Muscle layer of duodenum (tissue), 2 donors: ENCODE data around the gene SELENOH.

Experiments used
- H3K27ac ChIP-seq: one replicate; pipeline ENCODE4 v1.7.0; 2013; ENCODE audit warnings: mild to moderate bottlenecking, low read length
- H3K27me3 ChIP-seq: one replicate; pipeline ENCODE4 v1.7.0; 2013; ENCODE audit warnings: low read depth, mild to moderate bottlenecking, control low read depth, low read length
- H3K36me3 ChIP-seq, 2 donors: one replicate each; pipeline ENCODE4 v1.7.0; 2013; ENCODE audit warnings: low read length in 2 of 2, control low read depth in 1 of 2, mild to moderate bottlenecking in 1 of 2; ENCODE audit not compliant: insufficient read depth in 2 of 2, control insufficient read depth in 1 of 2
- H3K4me1 ChIP-seq, 2 donors: one replicate each; pipeline ENCODE4 v1.7.0; 2013; ENCODE audit warnings: low read length in 2 of 2, mild to moderate bottlenecking in 2 of 2, control low read depth in 1 of 2, moderate library complexity in 1 of 2; ENCODE audit not compliant: insufficient read depth in 2 of 2, control insufficient read depth in 1 of 2
- H3K4me3 ChIP-seq, 2 donors: one replicate each; pipeline ENCODE4 v1.7.0; 2013; ENCODE audit warnings: low read length in 2 of 2, low read depth in 1 of 2, mild to moderate bottlenecking in 1 of 2
- H3K9me3 ChIP-seq, 2 donors: one replicate each; pipeline ENCODE4 v1.7.0; 2013; ENCODE audit warnings: low read length in 2 of 2, control low read depth in 1 of 2, mild to moderate bottlenecking in 1 of 2; ENCODE audit not compliant: control insufficient read depth in 1 of 2
- donor health status: healthy.

SELENOH gene

GRCh38 chr11:57772562-57772961, 31.3 kb downstream of the SELENOH start:
- Histone ChIP-seq H3K4me3 (no peak overlapping the region), H3K36me3 (peaks cover 0 to 3% of the 10 kb centered on the region in 2 donors), H3K4me1 (peaks cover 49 to 64% of the 10 kb centered on the region in 2 donors), H3K9me3 (no peaks in the 10 kb centered on the region), H3K27ac (no peak overlapping the region), H3K27me3 (no peaks in the 10 kb centered on the region)

DNA sequence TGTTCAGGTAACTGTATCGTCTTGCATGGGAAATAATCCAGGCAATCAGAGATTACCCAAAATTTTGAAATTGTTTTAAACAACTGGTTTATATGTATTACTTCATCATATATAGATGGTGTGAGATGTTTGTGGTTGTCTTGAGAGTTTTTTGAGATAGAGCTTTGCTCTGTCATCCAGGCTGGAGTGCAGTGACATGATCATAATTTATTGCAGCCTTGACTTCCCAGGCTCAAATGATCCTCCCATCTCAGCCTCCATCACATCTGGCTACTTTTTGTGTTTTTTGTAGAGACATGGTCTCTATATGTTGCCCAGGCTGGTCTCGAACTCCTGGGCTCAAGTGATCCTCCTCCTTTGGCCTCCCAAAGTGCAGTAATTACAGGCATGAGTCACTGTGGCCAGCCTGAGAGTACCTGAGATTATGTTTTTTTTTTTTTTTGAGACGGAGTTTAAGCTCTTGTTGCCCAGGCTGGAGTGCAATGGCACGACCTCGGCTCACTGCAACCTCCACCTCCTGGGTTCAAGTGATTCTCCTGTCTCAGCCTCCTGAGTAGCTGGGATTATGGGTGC, 31.8 kb downstream of the SELENOH start:
- no peak overlapping the region for H3K4me3 ChIP-seq
- H3K36me3 ChIP-seq = peaks cover 0 to 3% of the 10 kb centered on the region in 2 donors
- no peaks in the 10 kb centered on the region for H3K27me3 ChIP-seq
- no peak overlapping the region for H3K27ac ChIP-seq
- H3K9me3 ChIP-seq = no peaks in the 10 kb centered on the region
- peaks cover 54 to 70% of the 10 kb centered on the region in 2 donors for H3K4me1 ChIP-seq

GRCh38 chr11:57775491-57775890, 34.2 kb downstream of the SELENOH start:
- Histone ChIP-seq H3K36me3 (peaks cover 0 to 3% of the 10 kb centered on the region in 2 donors), H3K4me3 (peak overlapping the region; percentile 3 to 15), H3K9me3 (no peaks in the 10 kb centered on the region), H3K27me3 (no peaks in the 10 kb centered on the region), H3K4me1 (peaks cover 66 to 80% of the 10 kb centered on the region in 2 donors), H3K27ac (peak overlapping the region; percentile 65)

DNA sequence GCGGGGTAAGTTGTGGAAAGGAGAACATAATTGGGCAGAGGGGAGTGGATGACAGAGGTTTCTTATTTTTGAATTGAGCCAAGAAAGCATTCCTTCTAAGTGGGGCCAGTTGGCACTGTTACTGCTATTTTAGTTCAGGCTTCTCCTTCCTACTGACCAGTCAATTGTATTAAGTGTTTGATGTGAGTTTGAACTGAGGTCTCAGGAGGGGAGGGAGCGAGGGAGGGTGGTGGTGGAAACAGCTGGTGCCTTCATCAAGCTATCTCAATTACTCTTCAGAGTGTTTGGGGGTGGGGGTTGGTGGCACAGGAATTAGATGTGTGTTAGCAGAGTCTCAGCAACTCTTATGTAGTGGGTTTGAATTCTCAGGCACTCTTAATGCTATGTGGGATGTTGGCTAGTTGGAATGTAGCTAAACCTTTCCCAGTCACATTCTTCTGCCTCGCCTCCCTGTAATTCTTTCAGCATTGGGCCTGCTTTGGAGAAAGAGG, 34.8 kb downstream of the SELENOH start:
- H3K4me1 ChIP-seq = peaks cover 66 to 81% of the 10 kb centered on the region in 2 donors
- peak overlapping the region; percentile 3 to 15 for H3K4me3 ChIP-seq
- peak overlapping the region; percentile 65 for H3K27ac ChIP-seq

DNA sequence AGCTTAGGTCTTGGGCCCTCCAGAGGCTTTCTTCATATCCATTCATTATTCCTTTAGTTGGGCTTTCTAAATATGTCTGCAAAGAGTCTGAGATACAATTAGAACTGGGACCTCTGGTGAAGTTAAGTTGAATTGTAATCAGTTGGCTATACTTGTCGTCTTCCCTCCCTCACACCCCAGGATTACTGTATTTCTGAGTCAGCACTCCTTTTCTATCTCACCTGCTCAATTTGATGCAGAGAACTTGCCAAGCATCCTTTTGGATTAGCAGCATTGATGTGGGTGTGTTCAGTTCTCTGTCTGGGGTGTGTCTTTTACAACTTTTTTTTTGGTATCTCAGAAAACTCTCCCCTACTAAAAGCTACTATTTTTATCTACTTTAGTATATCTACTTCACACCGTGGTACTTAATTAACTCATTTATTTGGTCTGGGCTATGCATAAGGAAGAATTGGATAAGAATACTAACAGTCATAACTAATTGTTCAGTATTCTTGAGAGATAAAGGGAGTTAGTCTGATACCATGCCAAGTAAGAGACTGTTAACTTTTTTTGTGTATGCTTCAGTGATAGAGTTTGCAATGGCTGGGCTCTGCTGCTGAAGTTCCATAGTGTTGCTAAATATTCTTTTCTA, 35.4 kb downstream of the SELENOH start:
- peak overlapping the region; percentile 83 for H3K27ac ChIP-seq
- no peaks in the 10 kb centered on the region for H3K9me3 ChIP-seq
- peak overlapping the region in 1 of 2 donors; percentile 3 for H3K4me3 ChIP-seq
- H3K27me3 ChIP-seq = no peaks in the 10 kb centered on the region
- peaks cover 72 to 87% of the 10 kb centered on the region in 2 donors for H3K4me1 ChIP-seq
- H3K36me3 ChIP-seq = peaks cover 0 to 3% of the 10 kb centered on the region in 2 donors

More for the DNA sequence above, 34.8 kb downstream of the SELENOH start:
- Histone ChIP-seq H3K9me3 (no peaks in the 10 kb centered on the region), H3K36me3 (peaks cover 0 to 3% of the 10 kb centered on the region in 2 donors), H3K27me3 (no peaks in the 10 kb centered on the region)

GRCh38 chr11:57777969-57778317, 36.7 kb downstream of the SELENOH start:
- Histone ChIP-seq H3K27ac (peak overlapping the region; percentile 83), H3K36me3 (peaks cover 0 to under 1% of the 10 kb centered on the region in 2 donors), H3K4me3 (peak overlapping the region; percentile 42 to 44), H3K27me3 (no peaks in the 10 kb centered on the region), H3K9me3 (no peaks in the 10 kb centered on the region), H3K4me1 (peaks cover 67 to 85% of the 10 kb centered on the region in 2 donors)

DNA sequence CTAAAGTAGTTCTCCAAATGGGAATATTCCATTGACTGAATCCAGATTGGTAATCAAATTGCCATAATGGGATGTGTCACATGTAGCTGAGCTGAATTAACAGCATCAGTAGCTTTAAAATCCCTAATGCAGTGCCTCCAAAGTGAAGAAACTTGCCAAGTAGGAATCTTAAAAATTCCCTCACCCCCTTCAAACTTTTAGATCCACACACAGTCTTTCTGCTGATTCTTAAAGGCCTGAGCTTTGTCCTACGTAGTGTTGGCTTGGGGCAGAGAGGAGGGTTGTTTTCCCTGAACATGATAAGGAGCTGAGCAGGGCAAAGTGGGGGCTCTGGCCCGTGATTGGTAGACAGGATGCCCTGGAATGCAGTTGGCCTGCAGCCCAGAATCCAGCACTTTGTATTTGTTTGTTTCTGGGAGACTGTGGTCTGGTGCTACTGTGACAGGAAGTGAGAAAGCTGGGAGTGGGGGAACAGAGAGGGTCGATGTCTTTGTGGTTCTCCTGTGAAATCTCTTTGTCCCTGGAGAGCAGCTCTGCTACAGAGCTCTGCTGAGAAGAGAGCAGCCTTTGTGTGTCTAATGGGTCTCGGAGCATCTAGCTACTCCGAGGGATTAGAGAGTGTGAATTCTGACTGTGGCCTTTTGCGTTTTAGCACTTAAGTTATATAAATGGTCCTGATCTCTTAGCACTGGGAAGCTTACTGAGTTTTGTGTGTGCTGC, 37.2 kb downstream of the SELENOH start:
- Histone ChIP-seq H3K36me3 (no peaks in the 10 kb centered on the region), H3K27me3 (no peaks in the 10 kb centered on the region), H3K4me1 (peaks cover 66 to 81% of the 10 kb centered on the region in 2 donors), H3K4me3 (peak overlapping the region; percentile 42 to 44), H3K27ac (peak overlapping the region; percentile 83), H3K9me3 (no peaks in the 10 kb centered on the region)

DNA sequence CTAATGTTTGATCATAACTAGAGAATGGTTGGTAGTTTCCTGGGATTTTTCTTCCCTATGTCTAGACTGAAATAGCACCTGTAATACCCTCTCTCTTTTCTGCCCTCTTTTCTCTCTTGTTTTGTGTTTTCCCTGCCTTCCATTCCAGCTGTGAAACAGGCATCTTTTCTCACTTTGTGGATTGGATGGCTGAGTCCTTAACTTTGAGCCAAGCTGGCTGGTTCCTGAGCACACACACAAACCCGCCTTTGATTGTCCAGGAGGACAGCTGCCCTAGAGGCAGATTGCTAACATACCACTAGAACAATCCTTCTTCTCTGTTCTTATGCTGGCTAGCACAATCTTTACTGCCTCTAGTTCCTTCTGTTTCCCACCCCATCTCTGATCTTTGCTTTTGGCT, 38.0 kb downstream of the SELENOH start:
- Histone ChIP-seq H3K9me3 (no peaks in the 10 kb centered on the region), H3K36me3 (no peaks in the 10 kb centered on the region), H3K27me3 (no peaks in the 10 kb centered on the region), H3K4me3 (peak overlapping the region; percentile 42 to 44), H3K4me1 (peaks cover 62 to 74% of the 10 kb centered on the region in 2 donors), H3K27ac (peak overlapping the region; percentile 83)

DNA sequence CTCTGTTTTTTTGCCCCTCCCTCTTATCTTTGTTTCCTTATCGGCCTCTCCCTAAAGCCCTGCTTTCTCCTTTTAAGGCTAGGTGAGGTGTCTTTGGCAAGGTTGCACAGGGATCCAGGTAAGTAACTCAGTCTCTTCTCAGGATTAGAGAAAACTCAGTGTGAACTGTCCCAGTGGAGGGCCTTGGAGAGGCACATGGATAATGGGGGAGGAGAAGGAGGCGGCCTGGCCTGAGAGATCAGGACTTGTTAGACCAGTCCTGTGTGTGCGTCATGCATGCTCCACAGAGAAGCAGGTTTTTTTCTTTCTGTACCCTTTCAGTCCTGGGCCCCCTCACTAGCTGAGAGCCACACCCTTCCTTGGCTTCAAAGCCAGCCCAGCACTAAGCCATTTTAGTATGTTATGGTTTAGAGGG, 40.2 kb downstream of the SELENOH start:
- Histone ChIP-seq H3K9me3 (no peaks in the 10 kb centered on the region), H3K4me1 (peaks cover 51 to 61% of the 10 kb centered on the region in 2 donors), H3K4me3 (no peak overlapping the region), H3K36me3 (no peaks in the 10 kb centered on the region), H3K27me3 (no peaks in the 10 kb centered on the region), H3K27ac (peak overlapping the region; percentile 82)

GRCh38 chr11:57785072-57785471, 43.8 kb downstream of the SELENOH start:
- peaks cover 46 to 65% of the 10 kb centered on the region in 2 donors for H3K4me1 ChIP-seq
- H3K27ac ChIP-seq = peak overlapping the region; percentile 20

DNA sequence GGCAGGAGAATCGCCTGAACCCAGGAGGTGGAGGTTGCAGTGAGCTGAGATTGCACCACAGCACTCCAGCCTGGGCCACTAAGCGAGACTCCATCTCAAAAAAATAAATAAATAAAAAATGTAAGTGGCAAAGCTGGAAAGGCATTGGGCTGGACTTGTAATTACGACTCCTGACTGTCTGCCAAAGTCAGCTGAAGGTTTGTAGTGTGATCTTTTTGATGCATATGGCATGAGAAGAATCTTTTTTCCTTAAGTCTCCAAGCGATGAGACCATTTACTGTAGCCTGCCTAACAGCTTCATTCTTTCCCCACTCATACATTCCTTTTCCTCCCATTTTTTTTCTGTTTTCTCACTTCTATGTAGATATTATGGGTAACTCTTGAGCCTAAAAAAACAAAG, 45.1 kb downstream of the SELENOH start:
- Histone ChIP-seq H3K4me3 (no peak overlapping the region), H3K4me1 (peaks cover 36 to 61% of the 10 kb centered on the region in 2 donors), H3K36me3 (peaks cover 0 to 2% of the 10 kb centered on the region in 2 donors), H3K27me3 (no peaks in the 10 kb centered on the region), H3K27ac (peak overlapping the region; percentile 20), H3K9me3 (no peaks in the 10 kb centered on the region)

More at GRCh38 chr11:57785072-57785471, 43.8 kb downstream of the SELENOH start:
- no peak overlapping the region for H3K4me3 ChIP-seq
- H3K27me3 ChIP-seq = no peaks in the 10 kb centered on the region
- H3K9me3 ChIP-seq = no peaks in the 10 kb centered on the region
- H3K36me3 ChIP-seq = no peaks in the 10 kb centered on the region
